ENCODE data around the gene MAP3K7CL. TPM values are rescaled to one million over a fixed set of nuclear protein-coding genes. Genes with fewer than 3 reads are reported as not detected.
A peak's percentile ranks its signal among the peaks of the same experiment; 100 is the strongest.

The MAP3K7CL gene, protein sequence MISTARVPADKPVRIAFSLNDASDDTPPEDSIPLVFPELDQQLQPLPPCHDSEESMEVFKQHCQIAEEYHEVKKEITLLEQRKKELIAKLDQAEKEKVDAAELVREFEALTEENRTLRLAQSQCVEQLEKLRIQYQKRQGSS
- 10 to 100 TPM in 1 of 4 donors, 1 to 10 TPM in 3; 6.8 to 10.4 (median 8.8) TPM for total RNA-seq

DNA sequence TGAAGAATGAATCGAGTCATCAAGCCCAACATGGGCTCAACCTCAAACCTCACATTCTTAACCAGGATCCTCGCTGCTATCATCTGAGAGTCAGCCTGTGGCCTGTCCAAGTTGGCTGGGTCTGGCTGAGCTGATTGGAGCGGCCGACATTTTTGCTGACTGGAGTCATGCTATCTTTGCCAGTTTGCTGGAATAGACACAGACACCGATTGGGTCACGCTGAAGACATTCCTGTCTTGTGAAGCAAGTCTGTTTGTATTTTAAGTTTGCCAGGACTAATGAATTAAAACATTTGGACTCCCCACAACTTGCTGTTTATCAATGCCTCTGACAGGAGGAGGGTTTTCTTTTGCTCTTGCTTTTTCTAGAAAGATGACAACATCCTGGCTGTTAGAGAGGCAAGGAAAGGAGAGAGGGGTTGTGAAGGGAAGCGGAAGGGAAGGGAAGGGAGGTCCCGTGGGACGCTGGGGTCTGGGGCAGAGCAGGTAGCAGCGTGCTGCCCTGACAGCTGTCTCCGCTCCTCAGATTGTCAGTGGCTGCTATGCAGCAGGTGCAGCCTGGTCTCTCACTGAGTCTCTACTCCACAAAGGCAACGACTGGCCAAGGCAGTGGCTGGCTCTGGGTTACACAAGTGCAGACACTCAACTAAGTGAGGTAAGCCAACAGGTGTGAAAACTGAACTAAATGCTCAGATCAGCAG, at the start of gene MAP3K7CL:
Gene MAP3K7CL (plus strand): TSS at position 375 of the 700 bp plus-strand sequence. CDS start 2,701 bp downstream, outside the sequence.
- Histone ChIP-seq H3K9me3 (no peaks in the 10 kb centered on the region), H3K4me3 (no peak within 1 kb of the TSS), H3K27ac (peak within 1 kb of the TSS; percentile 16), H3K36me3 (no peaks in the 10 kb centered on the region), H3K27me3 (no peaks in the 10 kb centered on the region), H3K4me1 (peaks cover 4% of the 10 kb centered on the region)
- 49% methylated on average over 12 of the region's 12 CpGs for WGBS
- peak; percentile 82 to 83 for DNase-seq (ENCODE audit: low spot score in 2 of 2)
- TF ChIP-seq CTCF (IDR thresholded peaks at IDR 0.05) (no peak), POLR2A (IDR thresholded peaks at IDR 0.05) (no peak), POLR2AphosphoS5 (IDR thresholded peaks at IDR 0.05) (peak in 1 of 3 donors; percentile 54), EP300 (IDR thresholded peaks at IDR 0.05) (no peak)

DNA sequence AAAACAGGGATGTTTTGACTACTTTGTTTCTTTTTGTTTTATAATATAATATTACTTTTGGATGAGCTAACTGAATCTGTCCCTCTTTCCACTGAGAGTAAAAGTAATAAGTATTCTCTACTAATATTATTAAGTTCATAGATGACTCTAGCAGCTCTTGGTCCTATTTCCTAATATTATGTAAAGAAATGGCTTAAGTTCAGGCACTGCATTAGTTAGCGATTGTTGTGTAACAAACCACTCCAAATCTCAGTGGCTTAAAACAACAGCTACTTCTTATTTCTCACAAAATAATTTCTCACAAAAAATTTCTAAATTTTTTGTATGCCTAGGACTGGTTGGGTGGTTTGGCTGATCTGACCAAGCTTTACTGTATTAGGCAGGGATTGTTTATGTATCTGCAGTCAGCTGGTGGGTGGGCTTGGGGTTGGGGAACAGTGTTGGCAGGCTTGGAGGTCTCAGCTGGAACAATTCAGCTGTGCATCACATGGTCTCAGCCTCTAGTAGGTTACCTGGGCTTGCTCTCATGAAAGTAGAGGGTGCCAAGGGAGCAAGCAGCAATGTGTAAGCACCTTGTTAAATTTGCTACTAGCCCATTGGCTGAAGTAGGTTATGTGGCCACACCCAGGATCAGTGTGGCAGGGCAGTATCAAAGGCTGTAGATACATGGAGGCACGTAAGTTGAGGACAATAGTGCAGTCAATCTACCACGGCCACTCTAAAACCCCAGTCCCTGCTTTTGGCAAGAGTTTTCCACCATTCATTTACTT, 48.2 kb upstream of the MAP3K7CL start:
- no peaks in the 10 kb centered on the region for H3K9me3 ChIP-seq
- H3K27ac ChIP-seq, result no peak overlapping the region
- TF ChIP-seq POLR2AphosphoS5 (IDR thresholded peaks at IDR 0.05) (no peak), EP300 (IDR thresholded peaks at IDR 0.05) (no peak), CTCF (IDR thresholded peaks at IDR 0.05) (no peak), POLR2A (IDR thresholded peaks at IDR 0.05) (no peak)
- H3K4me1 ChIP-seq, result no peaks in the 10 kb centered on the region
- no peak for DNase-seq (ENCODE audit: low spot score in 2 of 2)
- WGBS, result 93% methylated on average over 3 of the region's 3 CpGs
- H3K36me3 ChIP-seq, result no peaks in the 10 kb centered on the region
- no peaks in the 10 kb centered on the region for H3K27me3 ChIP-seq
- H3K4me3 ChIP-seq, result no peak overlapping the region

DNA sequence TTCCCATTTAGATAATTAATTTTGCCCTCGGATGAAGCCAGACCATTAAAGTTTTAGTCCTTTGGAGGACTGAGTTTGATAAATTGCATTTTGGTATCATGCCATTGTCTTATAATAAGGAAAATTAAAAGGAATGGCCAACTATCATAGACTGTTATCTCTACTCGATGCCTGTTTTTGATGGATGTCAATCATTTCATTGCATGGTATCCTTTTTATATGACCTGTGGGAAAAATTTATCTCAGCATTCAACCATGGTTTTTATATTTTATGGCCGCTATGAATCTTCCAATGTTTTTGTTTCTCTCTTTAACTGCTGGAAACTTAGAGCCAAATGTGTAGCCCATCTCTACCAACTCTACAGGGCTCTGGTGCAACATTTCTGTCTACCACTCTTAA, 47.1 kb upstream of the MAP3K7CL start:
- H3K4me3 ChIP-seq, result no peak overlapping the region
- no peaks in the 10 kb centered on the region for H3K27me3 ChIP-seq
- no peaks in the 10 kb centered on the region for H3K9me3 ChIP-seq
- no peak overlapping the region for H3K27ac ChIP-seq
- no peaks in the 10 kb centered on the region for H3K36me3 ChIP-seq
- DNase-seq (ENCODE audit: low spot score in 2 of 2), result no peak
- H3K4me1 ChIP-seq, result no peaks in the 10 kb centered on the region
- TF ChIP-seq CTCF (IDR thresholded peaks at IDR 0.05) (no peak), EP300 (IDR thresholded peaks at IDR 0.05) (no peak), POLR2AphosphoS5 (IDR thresholded peaks at IDR 0.05) (no peak), POLR2A (IDR thresholded peaks at IDR 0.05) (no peak)
- 91% methylated on average over 3 of the region's 3 CpGs for WGBS

- 56% methylated on average over 2 of the region's 2 CpGs for WGBS
- no peak overlapping the region for H3K4me3 ChIP-seq
- H3K4me1 ChIP-seq, result no peaks in the 10 kb centered on the region
- H3K27me3 ChIP-seq, result no peaks in the 10 kb centered on the region
- H3K9me3 ChIP-seq, result no peaks in the 10 kb centered on the region
- H3K27ac ChIP-seq, result no peak overlapping the region
- TF ChIP-seq POLR2A (IDR thresholded peaks at IDR 0.05) (no peak), POLR2AphosphoS5 (IDR thresholded peaks at IDR 0.05) (no peak), CTCF (IDR thresholded peaks at IDR 0.05) (no peak), EP300 (IDR thresholded peaks at IDR 0.05) (no peak)
- no peak for DNase-seq (ENCODE audit: low spot score in 2 of 2)
- no peaks in the 10 kb centered on the region for H3K36me3 ChIP-seq
Observed at GRCh38 chr21:29084372-29084771, 46.1 kb upstream of the MAP3K7CL start.
